Posterior vena cava (tissue), 2 donors: ENCODE data around the gene ERC2. TPM values are rescaled to one million over a fixed set of nuclear protein-coding genes. Genes with fewer than 3 reads are reported as not detected.

Source experiments
- DNase-seq: peaks from one replicate; pipeline ENCODE4 v3.0.0-alpha.2; 2020; ENCODE audit warnings: low spot score
- intact Hi-C, 2 donors: fragments of 100-400 bp; cut with DNase I; formaldehyde crosslinking; loops; one replicate each; pipeline versions ENCODE4 v1.14.1 to v1.14.2; 2022 to 2023
- total RNA-seq, 2 donors: library from RNA; stranded (reverse); fragmentation: NEBNext Ultra II Directional; extraction: Animal tissue kit (Norgen Biotek cat#: 25700); gene quantifications; one replicate each; pipeline ENCODE4 v1.2.1, GENCODE V29; 2021
- donor health status: DM: yes; HTN: yes; CAD: no.
- donor health status: DM: yes; HTN: yes; CAD: no.

The ERC2 gene
- total RNA-seq, 2 donors from 2014 or later: 0.14 TPM

- no peak for DNase-seq
- intact Hi-C loops: no loop called here
Observed at GRCh38 chr3:55704521-55704920, 763.7 kb downstream of the ERC2 start.

- intact Hi-C loops: no loop called here
- no peak for DNase-seq
Observed at GRCh38 chr3:55702822-55703221, 765.4 kb downstream of the ERC2 start.

- no peak for DNase-seq
- intact Hi-C loops: no loop called here
Observed at GRCh38 chr3:55701997-55702396, 766.3 kb downstream of the ERC2 start.

GRCh38 chr3:55698831-55699230 lies 769.4 kb downstream of the ERC2 start:
- DNase-seq: no peak
- intact Hi-C loops: no loop called here

GRCh38 chr3:55697177-55697865 lies 770.9 kb downstream of the ERC2 start:
- DNase-seq: no peak
- intact Hi-C loops: no loop called here

- intact Hi-C loops: no loop called here
- DNase-seq: no peak
Observed at GRCh38 chr3:55692957-55693558, 775.2 kb downstream of the ERC2 start.

GRCh38 chr3:55692295-55692956 lies 775.8 kb downstream of the ERC2 start:
- intact Hi-C loops: no loop called here
- DNase-seq: no peak

GRCh38 chr3:55691141-55691540 lies 777.1 kb downstream of the ERC2 start:
- intact Hi-C loops: no loop called here
- no peak for DNase-seq

GRCh38 chr3:55690726-55691125 lies 777.5 kb downstream of the ERC2 start:
- DNase-seq: no peak
- intact Hi-C loops: no loop called here

GRCh38 chr3:55690177-55690576 lies 778.1 kb downstream of the ERC2 start:
- DNase-seq: no peak

GRCh38 chr3:55688154-55688553 lies 780.1 kb downstream of the ERC2 start:
- intact Hi-C loops: no loop called here
- DNase-seq: no peak

More at GRCh38 chr3:55690177-55690576, 778.1 kb downstream of the ERC2 start:
- intact Hi-C loops: no loop called here

- intact Hi-C loops: no loop called here
- no peak for DNase-seq
Observed at GRCh38 chr3:55687526-55687925, 780.7 kb downstream of the ERC2 start.

GRCh38 chr3:55686426-55687254 lies 781.6 kb downstream of the ERC2 start:
- no peak for DNase-seq
- intact Hi-C loops: no loop called here

GRCh38 chr3:55683666-55684270 lies 784.5 kb downstream of the ERC2 start:
- DNase-seq: no peak
- intact Hi-C loops: no loop called here

- intact Hi-C loops: no loop called here
Observed at GRCh38 chr3:55682461-55682860, 785.8 kb downstream of the ERC2 start.

GRCh38 chr3:55678546-55679216 lies 789.6 kb downstream of the ERC2 start:
- no peak for DNase-seq
- intact Hi-C loops: no loop called here

More at GRCh38 chr3:55682461-55682860, 785.8 kb downstream of the ERC2 start:
- DNase-seq: no peak

GRCh38 chr3:55676643-55677042 lies 791.6 kb downstream of the ERC2 start:
- intact Hi-C loops: no loop called here
- DNase-seq: no peak

GRCh38 chr3:55675478-55675877 lies 792.8 kb downstream of the ERC2 start:
- intact Hi-C loops: no loop called here

GRCh38 chr3:55673764-55674163 lies 794.5 kb downstream of the ERC2 start:
- intact Hi-C loops: loop anchor here in 1 of 2 donors (1.0 to 5.0 kb wide), 2 partner anchors 43 to 1861 kb away; no protein-coding TSS in a partner anchor
- DNase-seq: no peak

More at GRCh38 chr3:55675478-55675877, 792.8 kb downstream of the ERC2 start:
- DNase-seq: no peak
